Upper lobe of left lung (tissue), 4 donors: Measurements from ENCODE around the gene CATSPERD.

Source experiments
- CTCF ChIP-seq, 6 experiments: fragments of 450-650 bp in 4 of 6; fragments of 200-600 bp in 2 of 6; sonication (generic) in 2 of 6; IDR thresholded peaks; one replicate each; pipeline ENCODE4 v1.5.1; 2016 to 2019; ENCODE audit warnings: antibody characterized with exemption in 6 of 6
- EP300 ChIP-seq, 4 donors: sonication (generic); formaldehyde crosslinking; IDR thresholded peaks; one replicate each; pipeline ENCODE4 v1.5.1; 2017; ENCODE audit warnings: antibody characterized with exemption in 4 of 4, control low read depth in 2 of 4
- POLR2A ChIP-seq, 4 donors: fragments of 450-650 bp; IDR thresholded peaks; one replicate each; pipeline ENCODE4 v1.5.1; 2016 to 2017; ENCODE audit warnings: antibody characterized with exemption in 4 of 4, mild to moderate bottlenecking in 2 of 4
- POLR2AphosphoS5 ChIP-seq, 2 donors: sonication (generic); formaldehyde crosslinking; IDR thresholded peaks; one replicate each; pipeline ENCODE4 v1.5.1; 2017; ENCODE audit warnings: antibody characterized with exemption in 2 of 2

DNA sequence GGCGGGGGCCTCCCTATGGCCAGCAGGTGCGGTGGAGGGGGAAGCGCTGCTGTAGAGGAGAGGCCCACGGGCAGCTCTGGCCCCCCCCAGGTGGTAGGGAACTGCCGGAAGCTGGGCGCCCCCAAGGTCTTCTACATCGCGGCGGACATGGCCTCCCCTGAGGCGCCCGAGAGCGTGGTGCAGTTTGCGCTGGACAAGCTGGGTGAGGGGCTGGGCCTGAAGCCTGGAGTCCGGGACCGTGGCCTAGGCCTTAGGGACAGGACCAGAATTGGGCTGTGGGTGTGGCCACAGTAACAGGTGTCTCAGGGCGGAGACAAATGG lies 34.2 kb upstream of the CATSPERD start:
- TF ChIP-seq CTCF (IDR thresholded peaks at IDR 0.05) (no peak), POLR2A (IDR thresholded peaks at IDR 0.05) (no peak), POLR2AphosphoS5 (IDR thresholded peaks at IDR 0.05) (no peak), EP300 (IDR thresholded peaks at IDR 0.05) (no peak)
